ENCODE measurements around the gene KCNQ1. TPM values are rescaled to one million over a fixed set of nuclear protein-coding genes. Genes with fewer than 3 reads are reported as not detected.

The KCNQ1 gene
- total RNA-seq, 4 donors from 2014 or later, result 2.6 to 12.7 (median 4.9) TPM

- H3K27ac ChIP-seq, result no peak overlapping the region
- TF ChIP-seq POLR2A (IDR thresholded peaks at IDR 0.05) (no peak), CTCF (IDR thresholded peaks at IDR 0.05) (no peak), POLR2AphosphoS5 (IDR thresholded peaks at IDR 0.05) (no peak), EP300 (IDR thresholded peaks at IDR 0.05) (no peak)
- no peak overlapping the region for H3K4me3 ChIP-seq
- H3K36me3 ChIP-seq, result no peaks in the 10 kb centered on the region
- 93 to 100% methylated on average over 3 of the region's 4 CpGs for WGBS, 2 donors (ENCODE audit: low coverage in 1 of 2)
- peaks cover 0 to 24% (median 13%) of the 10 kb centered on the region in 3 donors for H3K4me1 ChIP-seq
- H3K27me3 ChIP-seq, result no peaks in the 10 kb centered on the region
- no peak for ATAC-seq
- H3K9me3 ChIP-seq, result no peaks in the 10 kb centered on the region
Measured at GRCh38 chr11:2793701-2794045, 348.9 kb downstream of the KCNQ1 start.

- TF ChIP-seq POLR2AphosphoS5 (IDR thresholded peaks at IDR 0.05) (no peak), EP300 (IDR thresholded peaks at IDR 0.05) (no peak), POLR2A (IDR thresholded peaks at IDR 0.05) (no peak), CTCF (IDR thresholded peaks at IDR 0.05) (no peak)
- no peaks in the 10 kb centered on the region for H3K27me3 ChIP-seq
- no peak overlapping the region for H3K27ac ChIP-seq
- ATAC-seq, result no peak
- no peaks in the 10 kb centered on the region for H3K9me3 ChIP-seq
- H3K4me1 ChIP-seq, result peaks cover 0 to 20% (median 13%) of the 10 kb centered on the region in 3 donors
- WGBS, 2 donors (ENCODE audit: low coverage in 1 of 2), result 79 to 93% methylated on average over 8 to 12 of the region's 18 CpGs
- no peaks in the 10 kb centered on the region for H3K36me3 ChIP-seq
- H3K4me3 ChIP-seq, result no peak overlapping the region
Measured at GRCh38 chr11:2794046-2794967, 349.5 kb downstream of the KCNQ1 start.

DNA sequence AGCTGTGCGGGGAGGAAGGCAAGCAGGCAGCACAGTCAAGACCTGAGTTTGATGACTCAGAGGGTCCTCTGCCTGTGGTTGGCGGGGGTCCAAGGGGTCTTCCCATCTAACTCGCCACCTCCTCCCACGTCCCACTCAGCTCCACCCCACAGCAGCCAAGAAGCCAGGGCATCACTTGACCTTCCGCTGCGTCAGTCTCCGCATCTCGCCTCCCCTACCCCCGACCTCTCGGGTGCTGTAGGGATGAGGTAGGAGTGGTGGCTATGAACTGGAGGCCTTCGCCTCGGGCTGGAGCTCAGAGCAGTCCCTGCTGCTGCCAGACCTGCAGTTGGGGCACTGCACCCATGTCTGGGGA lies 350.1 kb downstream of the KCNQ1 start:
- Histone ChIP-seq H3K9me3 (no peaks in the 10 kb centered on the region), H3K27me3 (no peaks in the 10 kb centered on the region), H3K36me3 (no peaks in the 10 kb centered on the region), H3K4me1 (peaks cover 0 to 21% (median 13%) of the 10 kb centered on the region in 3 donors), H3K27ac (no peak overlapping the region), H3K4me3 (no peak overlapping the region)
- TF ChIP-seq POLR2AphosphoS5 (IDR thresholded peaks at IDR 0.05), result no peak
- no peak for TF ChIP-seq EP300 (IDR thresholded peaks at IDR 0.05)
- no peak for TF ChIP-seq CTCF (IDR thresholded peaks at IDR 0.05)
- TF ChIP-seq POLR2A (IDR thresholded peaks at IDR 0.05), result no peak
- WGBS, 2 donors (ENCODE audit: low coverage in 1 of 2), result 85% methylated on average over 8 of the region's 12 CpGs; no CpG with 5 or more reads in 1 of the 2 donors
- no peak for ATAC-seq

DNA sequence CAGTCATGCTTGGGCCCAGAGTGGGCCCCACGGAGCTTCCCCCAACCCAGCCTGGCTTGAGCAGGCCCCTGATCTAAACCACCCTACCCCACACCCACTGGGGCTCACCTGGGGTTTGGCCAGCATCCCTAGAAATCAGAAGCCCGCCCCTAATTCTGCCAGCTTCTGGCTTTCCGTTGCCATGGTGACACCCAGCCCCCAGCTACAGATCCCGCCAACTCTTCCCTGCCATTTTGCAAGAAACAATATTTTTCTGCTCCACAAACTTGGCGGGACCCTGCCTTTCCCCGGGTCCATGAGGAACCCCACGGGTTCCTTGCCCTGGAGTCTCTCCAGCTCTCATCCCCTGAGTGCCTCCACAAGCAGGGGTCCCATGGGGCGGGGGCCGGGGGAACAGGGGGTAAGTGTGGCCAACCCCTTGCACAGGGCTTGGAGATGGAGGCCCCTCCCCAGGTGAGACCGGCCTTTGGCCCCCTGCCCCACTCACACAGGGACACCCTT lies 350.7 kb downstream of the KCNQ1 start:
- peaks cover 0 to 26% (median 13%) of the 10 kb centered on the region in 3 donors for H3K4me1 ChIP-seq
- ATAC-seq, result no peak
- H3K4me3 ChIP-seq, result no peak overlapping the region
- no peak overlapping the region for H3K27ac ChIP-seq
- no peaks in the 10 kb centered on the region for H3K36me3 ChIP-seq
- H3K27me3 ChIP-seq, result no peaks in the 10 kb centered on the region
- TF ChIP-seq EP300 (IDR thresholded peaks at IDR 0.05) (no peak), POLR2AphosphoS5 (IDR thresholded peaks at IDR 0.05) (no peak), CTCF (IDR thresholded peaks at IDR 0.05) (no peak), POLR2A (IDR thresholded peaks at IDR 0.05) (no peak)
- WGBS, 2 donors (ENCODE audit: low coverage in 1 of 2), result 80% methylated on average over 1 of the region's 10 CpGs; no CpG with 5 or more reads in 1 of the 2 donors
- H3K9me3 ChIP-seq, result no peaks in the 10 kb centered on the region

- no peaks in the 10 kb centered on the region for H3K27me3 ChIP-seq
- no peak overlapping the region for H3K27ac ChIP-seq
- TF ChIP-seq EP300 (IDR thresholded peaks at IDR 0.05) (no peak), POLR2A (IDR thresholded peaks at IDR 0.05) (no peak), POLR2AphosphoS5 (IDR thresholded peaks at IDR 0.05) (no peak), CTCF (IDR thresholded peaks at IDR 0.05) (no peak)
- WGBS, 2 donors (ENCODE audit: low coverage in 1 of 2), result 60% methylated on average over 3 of the region's 15 CpGs; no CpG with 5 or more reads in 1 of the 2 donors
- no peaks in the 10 kb centered on the region for H3K9me3 ChIP-seq
- no peaks in the 10 kb centered on the region for H3K36me3 ChIP-seq
- H3K4me1 ChIP-seq, result peaks cover 0 to 22% (median 12%) of the 10 kb centered on the region in 3 donors
- H3K4me3 ChIP-seq, result no peak overlapping the region
- no peak for ATAC-seq
Measured at GRCh38 chr11:2796091-2796490, 351.3 kb downstream of the KCNQ1 start.

All from gastroesophageal sphincter (tissue), 4 donors.